Left ventricle myocardium inferior (tissue), 1 donor: ENCODE results near the gene HSPA12A. TPM values are rescaled to one million over a fixed set of nuclear protein-coding genes. Genes with fewer than 3 reads are reported as not detected.

Source experiments
- DNase-seq: peaks from one replicate; pipeline ENCODE4 v3.0.0-alpha.2; 2020
- H3K27ac ChIP-seq: fragments of 200-600 bp; replicated peaks from 2 replicates; pipeline ENCODE4 v1.8.0; 2021
- H3K27me3 ChIP-seq: fragments of 200-600 bp; 2 replicates; pipeline ENCODE4 v1.8.0; 2021; ENCODE audit warnings: low read depth
- H3K36me3 ChIP-seq: fragments of 200-600 bp; 2 replicates; pipeline ENCODE4 v1.8.0; 2021
- H3K4me1 ChIP-seq: fragments of 200-600 bp; 2 replicates; pipeline ENCODE4 v1.8.0; 2021
- H3K4me3 ChIP-seq: fragments of 200-600 bp; 2 replicates; pipeline ENCODE4 v1.8.0; 2021; ENCODE audit warnings: mild to moderate bottlenecking, moderate library complexity
- H3K9me3 ChIP-seq: fragments of 200-600 bp; replicated peaks from 2 replicates; pipeline ENCODE4 v1.8.0; 2021
- intact Hi-C: fragments of 100-400 bp; cut with micrococcal nuclease; formaldehyde crosslinking; loops from one replicate; pipeline ENCODE4 v1.11.0; 2022
- total RNA-seq: library from RNA; stranded (reverse); fragmentation: NEBNext Ultra II Directional; extraction: Animal tissue kit (Norgen Biotek cat#: 25700); gene quantifications from one replicate; pipeline ENCODE4 v1.2.1, GENCODE V29; 2021
- TF ChIP-seq, protein P1 (sequence below): fragments of 200-600 bp; IDR thresholded peaks from 2 replicates; pipeline ENCODE4 v1.8.0; 2021; ENCODE audit warnings: antibody characterized with exemption, mild to moderate bottlenecking, borderline replicate concordance
- donor health status: DM: no; HTN: yes; CAD: no; lungs with severe emphysema.

Gene HSPA12A
- total RNA-seq, 1 donor from 2014 or later: 15.0 TPM

DNA sequence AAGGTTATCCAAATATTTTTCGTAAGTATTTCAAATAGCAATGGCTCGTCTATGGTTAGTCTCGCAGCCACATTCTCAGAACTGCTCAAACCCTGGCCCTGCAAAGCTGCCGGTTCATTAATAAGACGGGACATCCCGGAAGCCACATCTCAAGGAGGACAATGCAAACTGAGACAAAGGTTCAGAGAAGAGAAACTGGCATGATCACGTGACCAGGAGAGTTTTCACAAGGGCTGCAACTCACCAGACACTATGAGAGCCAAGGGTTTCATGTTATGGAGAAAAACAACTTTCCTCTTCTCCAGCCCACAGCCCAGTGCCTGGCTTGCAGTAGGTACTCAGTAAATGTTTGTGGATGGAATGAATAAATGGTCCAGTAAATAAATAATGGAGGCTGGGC, 5.0 kb upstream of the HSPA12A start:
- peaks cover 13% of the 10 kb centered on the region for H3K4me1 ChIP-seq
- TF ChIP-seq, protein P1, sequence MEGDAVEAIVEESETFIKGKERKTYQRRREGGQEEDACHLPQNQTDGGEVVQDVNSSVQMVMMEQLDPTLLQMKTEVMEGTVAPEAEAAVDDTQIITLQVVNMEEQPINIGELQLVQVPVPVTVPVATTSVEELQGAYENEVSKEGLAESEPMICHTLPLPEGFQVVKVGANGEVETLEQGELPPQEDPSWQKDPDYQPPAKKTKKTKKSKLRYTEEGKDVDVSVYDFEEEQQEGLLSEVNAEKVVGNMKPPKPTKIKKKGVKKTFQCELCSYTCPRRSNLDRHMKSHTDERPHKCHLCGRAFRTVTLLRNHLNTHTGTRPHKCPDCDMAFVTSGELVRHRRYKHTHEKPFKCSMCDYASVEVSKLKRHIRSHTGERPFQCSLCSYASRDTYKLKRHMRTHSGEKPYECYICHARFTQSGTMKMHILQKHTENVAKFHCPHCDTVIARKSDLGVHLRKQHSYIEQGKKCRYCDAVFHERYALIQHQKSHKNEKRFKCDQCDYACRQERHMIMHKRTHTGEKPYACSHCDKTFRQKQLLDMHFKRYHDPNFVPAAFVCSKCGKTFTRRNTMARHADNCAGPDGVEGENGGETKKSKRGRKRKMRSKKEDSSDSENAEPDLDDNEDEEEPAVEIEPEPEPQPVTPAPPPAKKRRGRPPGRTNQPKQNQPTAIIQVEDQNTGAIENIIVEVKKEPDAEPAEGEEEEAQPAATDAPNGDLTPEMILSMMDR: no peak
- DNase-seq: no peak
- peaks cover under 1% of the 10 kb centered on the region for H3K27me3 ChIP-seq
- no peaks in the 10 kb centered on the region for H3K36me3 ChIP-seq
- H3K4me3 ChIP-seq: no peak overlapping the region
- no peaks in the 10 kb centered on the region for H3K9me3 ChIP-seq
- intact Hi-C loops: no loop called here
- no peak overlapping the region for H3K27ac ChIP-seq

DNA sequence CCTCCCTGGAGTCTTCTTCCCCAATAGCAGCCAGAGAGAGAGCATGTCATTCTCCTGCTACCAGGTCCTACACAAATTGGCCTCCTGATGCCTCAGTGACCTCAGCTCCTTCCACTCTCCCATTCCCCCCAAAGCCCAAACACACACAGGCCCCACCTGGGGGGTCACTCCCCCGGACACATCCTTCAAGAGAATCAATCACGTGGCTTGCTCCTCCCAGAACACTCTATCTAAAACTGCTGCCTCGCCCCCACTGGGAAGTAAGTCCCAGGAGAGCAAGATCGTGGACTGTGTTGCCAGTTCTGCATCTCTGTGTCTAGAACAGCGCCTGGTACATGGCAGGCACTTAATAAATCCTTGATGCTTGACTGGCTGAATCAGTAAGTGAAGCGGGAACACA, 2.5 kb upstream of the HSPA12A start:
- no peak for DNase-seq
- TF ChIP-seq, protein P1: no peak
- Histone ChIP-seq H3K27ac (no peak overlapping the region), H3K9me3 (no peaks in the 10 kb centered on the region), H3K4me3 (no peak overlapping the region), H3K27me3 (peaks cover 21% of the 10 kb centered on the region), H3K36me3 (no peaks in the 10 kb centered on the region), H3K4me1 (peaks cover 26% of the 10 kb centered on the region)
- intact Hi-C loops: no loop called here

DNA sequence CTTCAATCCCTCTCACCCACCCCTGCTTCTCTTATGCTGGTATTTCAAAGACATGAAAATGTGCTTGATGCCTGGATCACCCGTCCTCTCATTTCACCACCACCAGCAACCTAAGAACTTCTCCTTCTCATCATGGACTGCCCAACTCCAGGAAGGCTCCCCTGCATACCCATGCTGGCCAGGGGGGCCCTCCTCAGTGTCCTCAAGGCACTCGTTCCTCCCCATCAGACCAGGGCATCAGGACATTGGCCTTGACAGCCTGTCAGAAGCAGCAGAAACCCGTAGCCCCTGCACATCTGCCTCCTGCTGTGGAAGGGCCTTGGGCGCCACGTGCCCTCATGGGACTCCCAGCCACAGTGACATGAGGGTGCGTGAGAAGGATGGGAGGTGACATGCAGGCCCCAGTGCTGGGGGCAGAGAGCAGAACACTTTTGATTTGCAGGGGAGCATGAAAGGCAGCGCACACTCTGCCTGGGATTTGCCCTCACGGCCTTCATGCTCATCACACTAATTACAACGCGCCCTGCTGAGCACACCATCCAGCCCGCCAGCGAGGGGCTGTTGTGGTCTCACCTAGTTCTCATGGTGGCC, 1.9 kb upstream of the HSPA12A start:
- TF ChIP-seq, protein P1: no peak

DNA sequence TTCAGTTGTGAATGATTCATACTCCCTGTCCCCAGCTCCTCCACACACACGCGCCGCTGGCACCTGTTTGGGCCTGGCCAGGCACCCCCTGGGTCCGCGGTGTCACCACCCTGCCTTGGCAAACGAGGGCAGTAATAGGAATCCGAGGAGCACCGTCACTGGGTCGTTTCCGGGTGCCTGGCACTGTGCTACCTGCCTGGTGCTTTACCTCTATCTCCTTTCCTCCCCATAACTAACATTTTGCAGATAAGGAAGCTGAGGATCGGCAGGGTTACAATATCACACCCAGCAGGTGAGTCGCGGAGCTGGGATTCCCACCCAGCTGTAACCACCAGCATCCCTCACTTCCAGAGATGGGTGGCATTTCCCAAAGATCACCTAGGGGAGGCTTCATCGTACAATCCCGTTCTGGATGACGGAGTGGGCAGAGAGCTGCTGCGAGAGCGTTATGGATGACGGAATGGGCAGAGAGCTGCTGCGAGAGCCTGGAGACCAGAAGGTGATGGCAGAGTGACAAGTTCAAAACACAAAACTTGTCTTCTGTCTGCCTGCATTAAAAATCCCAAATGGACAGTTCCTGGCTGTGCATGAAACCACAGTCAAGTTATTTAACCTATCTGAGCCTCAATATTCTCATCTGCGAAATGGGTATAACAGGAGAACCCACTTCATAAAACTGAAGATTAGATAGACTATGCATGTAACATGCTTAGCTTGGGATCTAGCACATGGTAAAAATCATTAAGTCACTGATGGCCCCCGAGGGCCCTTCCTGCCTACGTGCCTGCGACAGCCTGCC, 1.1 kb upstream of the HSPA12A start:
- Histone ChIP-seq H3K4me1 (peaks cover 26% of the 10 kb centered on the region), H3K9me3 (no peaks in the 10 kb centered on the region), H3K36me3 (no peaks in the 10 kb centered on the region), H3K27me3 (peaks cover 22% of the 10 kb centered on the region), H3K4me3 (peak overlapping the region; percentile 92), H3K27ac (peak overlapping the region; percentile 98)
- TF ChIP-seq, protein P1: no peak
- no peak for DNase-seq
- intact Hi-C loops: no loop called here

More for the DNA sequence above, 1.9 kb upstream of the HSPA12A start:
- intact Hi-C loops: no loop called here
- H3K36me3 ChIP-seq: no peaks in the 10 kb centered on the region
- peaks cover 22% of the 10 kb centered on the region for H3K27me3 ChIP-seq
- H3K4me3 ChIP-seq: no peak overlapping the region
- H3K4me1 ChIP-seq: peaks cover 26% of the 10 kb centered on the region
- no peak overlapping the region for H3K27ac ChIP-seq
- no peak for DNase-seq
- H3K9me3 ChIP-seq: no peaks in the 10 kb centered on the region

DNA sequence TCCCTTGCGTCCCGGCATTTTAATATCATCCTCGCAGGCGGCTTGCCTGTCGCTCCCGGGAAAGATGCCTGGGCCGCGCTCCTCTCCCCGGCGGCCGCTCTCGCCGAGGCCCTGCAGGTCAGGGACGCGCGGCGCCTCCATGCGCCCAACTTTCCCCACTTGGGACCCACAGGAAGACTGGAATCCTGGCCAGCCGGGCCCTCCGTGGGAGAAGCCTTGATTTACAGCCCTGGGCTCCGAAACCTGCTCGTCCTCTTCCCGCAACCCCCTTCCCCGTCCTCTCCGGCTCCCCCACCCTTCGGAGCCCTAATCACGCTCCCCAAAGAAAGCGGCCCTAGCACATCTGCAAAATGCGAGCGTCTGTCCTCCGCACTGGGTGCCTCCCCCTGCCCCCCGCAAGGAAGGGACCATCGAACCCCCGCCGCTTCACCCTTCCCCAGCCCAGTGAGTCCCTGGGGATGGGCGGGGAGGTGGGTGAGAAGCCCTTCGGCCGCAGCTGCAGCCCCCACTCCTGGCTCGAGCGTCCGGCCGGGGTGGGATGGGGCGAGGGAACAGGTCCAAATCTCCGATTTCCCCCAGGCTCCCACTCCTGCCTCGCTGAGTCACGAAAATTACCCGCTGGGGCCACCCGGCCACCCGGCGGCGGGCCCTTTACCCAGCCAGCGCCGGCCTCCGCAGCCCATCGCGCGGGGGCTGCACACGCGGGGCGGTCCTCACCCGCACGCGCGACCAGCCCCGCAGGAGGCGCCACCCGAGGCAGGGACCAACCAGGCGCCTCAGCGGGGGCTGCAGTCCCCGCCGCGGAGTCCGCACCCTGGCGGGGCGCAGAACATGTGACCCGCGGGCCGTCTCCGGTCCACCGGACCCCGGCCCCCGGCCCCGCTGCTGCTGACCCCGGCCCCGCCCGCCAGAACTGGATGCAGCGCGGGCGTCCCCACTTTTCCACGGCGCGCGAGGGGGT, 695 bp downstream of the HSPA12A start:
- Histone ChIP-seq H3K4me1 (peaks cover 26% of the 10 kb centered on the region), H3K27me3 (peaks cover 22% of the 10 kb centered on the region), H3K36me3 (no peaks in the 10 kb centered on the region), H3K9me3 (peaks cover under 1% of the 10 kb centered on the region), H3K27ac (peak overlapping the region; percentile 98), H3K4me3 (peak overlapping the region; percentile 92)
- peak; percentile 34 for DNase-seq
- intact Hi-C loops: no loop called here
- TF ChIP-seq, protein P1: peak; percentile 33
